Measurements from ENCODE around the gene SRSF7.
"Not testable (repeated sequence)": the region's sequence is repeated elsewhere in the genome, so short reads cannot be mapped to it uniquely, and the experiment has no call there.

The SRSF7 gene

DNA sequence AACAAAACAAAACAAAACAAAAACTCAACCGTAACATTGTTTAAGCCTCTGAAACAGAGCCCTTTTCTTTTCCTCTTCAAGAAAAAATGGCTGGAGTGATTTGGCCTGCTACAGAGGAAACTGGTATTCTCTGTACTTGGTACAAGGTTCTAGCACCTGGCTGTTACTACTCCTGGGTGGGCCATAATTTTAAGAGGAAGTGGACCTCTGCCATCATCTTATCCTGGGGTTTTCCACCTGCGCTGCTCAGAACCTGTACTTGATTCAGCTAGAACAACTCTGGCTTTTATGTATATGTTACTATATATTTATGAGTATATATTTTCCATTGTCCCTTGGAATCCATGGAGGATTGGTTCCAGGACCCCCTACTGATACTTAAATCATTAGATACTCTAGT is 22.5 kb downstream of the SRSF7 start:
- no peak for DNase-seq

DNA sequence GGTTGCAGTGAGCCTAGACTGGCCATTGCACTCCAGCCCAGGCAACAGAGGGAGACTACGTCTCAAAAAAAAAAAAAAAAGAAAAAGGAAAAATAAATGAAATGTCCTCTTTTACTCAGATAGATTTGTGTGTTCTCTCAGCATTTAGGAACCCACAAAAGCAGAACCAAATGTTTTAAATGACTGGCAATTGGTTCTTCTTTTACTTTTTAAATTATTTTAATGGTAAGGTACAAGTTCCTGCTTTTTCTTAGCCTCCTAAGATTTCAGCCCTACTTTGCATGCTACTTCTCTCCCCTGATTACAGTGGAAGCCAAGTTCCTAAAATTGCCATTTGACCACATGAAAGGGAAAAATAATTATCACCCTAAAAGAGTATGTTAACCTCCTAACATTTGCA is 23.5 kb downstream of the SRSF7 start:
- DNase-seq, result no peak

DNA sequence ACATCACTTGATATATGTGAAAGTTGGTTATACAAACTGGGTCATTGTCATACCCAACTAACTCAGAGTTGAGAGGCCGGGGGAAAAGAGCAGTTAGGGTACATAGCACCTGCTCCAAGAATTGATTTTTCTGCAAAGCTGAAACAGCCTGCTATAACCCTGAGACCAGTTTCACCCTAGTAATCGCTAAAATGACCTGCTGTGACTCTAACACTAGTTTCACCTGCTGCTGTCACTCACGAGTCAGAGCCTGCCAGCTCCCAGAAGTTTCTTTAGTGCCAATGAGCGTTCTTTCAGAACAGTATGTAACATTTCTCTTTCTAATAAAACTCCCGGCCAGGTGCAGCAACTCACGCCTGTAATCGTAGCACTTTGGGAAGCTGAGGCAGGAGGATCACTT is 28.0 kb downstream of the SRSF7 start:
- DNase-seq, result no peak

DNA sequence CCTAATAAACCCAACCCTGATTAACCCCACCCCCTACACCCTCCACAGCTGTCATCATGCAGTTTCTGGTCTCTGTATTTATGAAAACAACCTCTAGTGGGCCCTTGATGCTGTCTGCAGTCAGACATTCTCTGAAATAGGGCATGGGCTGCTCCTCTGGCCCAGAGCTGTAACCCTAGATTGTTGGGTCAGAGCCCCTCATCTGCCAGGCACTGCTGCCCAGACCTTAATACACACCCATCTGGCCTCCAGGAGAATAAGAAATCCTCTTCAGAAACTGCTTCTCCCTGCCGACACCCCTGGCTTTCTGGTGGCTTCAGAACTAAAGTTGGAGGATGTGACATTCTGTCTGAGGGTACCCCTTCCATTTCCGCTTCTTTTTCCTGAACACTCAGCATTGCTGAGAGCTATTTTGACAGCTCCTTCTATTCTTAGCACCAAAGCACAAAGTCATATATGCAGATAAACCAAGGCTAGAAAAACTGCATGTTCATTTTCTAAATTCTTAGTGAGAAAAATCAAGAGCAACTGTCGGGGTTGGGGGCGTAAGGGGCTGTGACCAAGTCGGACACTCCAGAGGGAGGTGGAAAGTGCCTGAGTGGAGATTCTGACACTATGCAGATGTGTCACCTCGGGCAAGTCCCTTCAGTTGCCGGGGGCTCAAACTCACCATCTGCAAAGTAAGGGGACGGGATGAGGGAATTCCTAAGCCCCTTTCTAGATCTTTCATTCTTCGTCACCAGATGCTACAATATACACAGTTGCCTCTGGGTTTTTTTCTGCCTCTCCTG is 28.7 kb downstream of the SRSF7 start:
- DNase-seq, result no peak

GRCh38 chr2:38720613-38721241 is 30.4 kb downstream of the SRSF7 start:
- peak; percentile 87 for DNase-seq

DNA sequence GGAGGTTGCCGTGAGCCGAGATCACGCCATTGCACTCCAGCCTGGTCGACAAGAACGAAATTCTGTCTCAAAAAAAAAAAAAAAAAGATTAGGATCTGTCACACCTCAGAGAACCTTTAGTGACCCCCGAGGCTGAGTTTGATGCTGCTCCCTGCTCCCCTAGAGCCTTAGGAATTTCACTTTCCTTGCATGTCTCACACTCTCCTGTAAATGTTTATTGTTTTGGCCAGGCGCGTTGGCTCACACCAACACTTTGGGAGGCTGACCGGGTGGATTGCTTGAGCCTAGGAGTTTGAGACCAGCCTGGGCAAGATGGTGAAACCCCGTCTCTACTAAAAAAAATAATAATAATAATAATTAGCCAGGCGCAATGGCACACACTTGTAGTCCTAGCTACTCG is 31.5 kb downstream of the SRSF7 start:
- no peak for DNase-seq

- no peak for DNase-seq
Measured at GRCh38 chr2:38718601-38719000, 32.6 kb downstream of the SRSF7 start.

DNA sequence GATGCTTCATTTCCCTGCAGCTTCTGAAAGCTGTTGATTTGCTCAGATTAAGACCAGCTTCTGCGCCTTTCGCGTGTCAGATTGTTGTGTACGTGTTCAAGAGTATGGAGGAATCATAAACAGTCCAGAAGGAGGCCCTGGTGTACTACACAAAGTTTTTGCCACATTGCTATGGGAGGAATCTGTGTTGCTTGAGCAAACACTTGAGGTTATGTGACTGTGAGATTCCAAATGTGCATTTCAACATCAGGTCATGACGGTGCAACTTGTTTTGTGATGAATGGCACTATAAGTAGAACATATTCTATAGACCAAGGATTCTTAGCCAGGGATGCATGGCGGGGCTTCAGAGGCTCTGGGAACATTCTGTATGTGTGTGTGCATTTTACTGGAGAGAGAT is 35.0 kb downstream of the SRSF7 start:
- DNase-seq, result no peak

DNA sequence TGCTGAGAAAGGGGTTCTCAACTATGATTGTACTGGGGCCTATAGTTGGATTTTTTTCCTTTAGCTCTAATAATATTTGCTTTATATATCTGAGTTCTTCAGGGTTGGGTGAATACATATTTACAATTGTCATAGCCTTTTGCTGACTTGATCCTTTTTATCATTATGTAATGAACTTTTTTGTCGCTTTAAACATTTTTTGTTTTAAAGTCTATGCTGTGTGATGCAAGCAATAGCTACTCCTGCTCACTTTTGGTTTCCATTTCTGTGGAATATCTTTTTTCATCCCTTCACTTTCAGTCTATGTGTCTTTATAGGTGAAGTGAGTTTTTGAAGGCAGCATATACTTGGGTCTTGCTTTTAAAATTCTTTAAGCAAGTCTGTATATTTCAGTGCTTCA is 36.2 kb downstream of the SRSF7 start:
- not testable (repeated sequence) for DNase-seq

- no peak for DNase-seq
Measured at GRCh38 chr2:38713338-38713737, 37.8 kb downstream of the SRSF7 start.

GRCh38 chr2:38712871-38713270 is 38.3 kb downstream of the SRSF7 start:
- no peak for DNase-seq

GRCh38 chr2:38712413-38712812 is 38.7 kb downstream of the SRSF7 start:
- no peak for DNase-seq

DNA sequence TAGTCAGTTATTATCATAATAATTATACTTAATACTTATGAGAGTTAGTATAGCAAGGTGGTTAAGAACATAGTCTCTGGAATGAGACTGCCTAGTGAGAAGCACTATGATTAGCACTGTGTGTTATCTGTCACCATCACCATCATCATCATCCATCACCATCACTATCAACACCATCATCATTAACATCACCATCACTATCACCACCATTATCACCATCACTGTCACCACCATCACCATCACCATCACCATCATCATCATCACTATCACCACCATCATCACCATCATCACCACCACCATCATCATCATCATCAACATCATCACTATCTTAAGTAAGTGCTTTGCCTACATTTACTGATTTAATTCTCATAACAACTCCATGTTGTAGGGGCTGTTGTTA is 39.6 kb downstream of the SRSF7 start:
- DNase-seq, result no peak

- DNase-seq, result no peak
Measured at GRCh38 chr2:38709567-38710194, 41.5 kb downstream of the SRSF7 start.

DNA sequence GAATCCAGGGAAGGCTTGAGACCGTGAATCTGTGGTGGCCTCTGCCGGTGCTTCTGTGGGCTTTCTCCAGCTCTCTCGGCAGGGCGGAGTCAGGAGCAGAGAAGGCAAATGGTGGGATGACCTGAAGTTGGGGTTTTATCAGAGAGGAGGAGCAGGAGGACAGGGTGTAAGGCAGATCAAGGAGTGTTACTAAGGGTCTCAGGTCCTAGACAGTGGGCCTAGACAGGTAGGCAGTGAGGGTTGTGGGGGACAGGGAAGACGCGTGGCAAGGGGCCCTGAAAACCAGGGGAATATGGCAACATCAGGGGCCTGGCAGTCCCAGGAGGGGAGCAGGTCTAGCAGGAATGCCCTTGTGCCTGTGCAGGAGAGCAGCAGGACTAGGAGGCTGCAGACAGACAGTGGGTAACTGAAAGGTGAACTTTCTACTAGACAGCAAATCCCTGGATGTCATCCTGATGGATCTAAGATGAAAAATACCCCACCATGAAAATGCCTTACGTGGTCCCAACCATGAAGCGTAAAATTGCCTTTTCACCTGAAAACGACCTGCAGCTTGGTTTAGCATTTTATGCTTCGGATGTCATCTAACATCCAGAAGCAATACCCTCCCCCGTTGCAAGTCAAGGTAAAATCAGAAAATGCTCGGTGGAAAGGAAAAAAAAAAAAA is 42.1 kb downstream of the SRSF7 start:
- no peak for DNase-seq

DNA sequence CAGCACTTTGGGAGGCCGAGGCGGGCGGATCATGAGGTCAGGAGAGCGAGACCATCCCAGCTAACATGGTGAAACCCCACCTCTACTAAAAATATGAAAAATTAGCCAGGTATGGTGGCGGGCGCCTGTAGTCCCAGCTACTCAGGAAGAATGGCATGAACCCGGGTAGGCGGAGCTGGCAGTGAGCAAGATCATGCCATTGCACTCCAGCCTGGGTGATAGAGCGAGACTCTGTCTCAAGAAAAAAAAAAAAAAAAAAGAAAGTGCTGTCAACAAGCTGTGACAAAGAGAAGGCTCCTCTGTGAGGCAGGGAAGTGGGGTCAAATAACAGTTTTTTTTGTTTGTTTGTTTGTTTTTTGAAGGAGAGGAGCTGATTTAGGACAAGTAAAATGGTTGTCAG is 42.7 kb downstream of the SRSF7 start:
- DNase-seq, result not testable (repeated sequence)

GRCh38 chr2:38706846-38707345 is 44.3 kb downstream of the SRSF7 start:
- no peak for DNase-seq

DNA sequence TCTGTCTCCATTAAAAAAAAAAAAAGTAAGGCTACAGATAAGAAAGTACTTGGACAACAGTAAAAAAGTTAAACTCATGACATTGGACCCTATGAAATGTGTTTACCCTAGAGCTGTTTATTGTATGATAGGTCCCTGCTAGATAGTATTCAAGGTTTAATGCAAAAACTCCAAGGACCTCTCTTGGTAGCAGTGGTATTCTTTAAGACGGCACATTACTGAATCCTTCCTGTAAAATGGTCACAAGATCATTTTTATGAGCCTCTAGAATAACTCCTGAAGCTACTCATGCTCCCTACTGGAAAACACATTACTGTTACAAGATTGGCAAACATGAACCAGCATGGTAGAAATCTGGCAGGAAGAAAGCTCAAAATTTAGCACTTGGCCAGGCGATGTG is 46.5 kb downstream of the SRSF7 start:
- no peak for DNase-seq

- DNase-seq, result not testable (repeated sequence)
Measured at GRCh38 chr2:38703336-38703735, 47.8 kb downstream of the SRSF7 start.

- no peak for DNase-seq
Measured at GRCh38 chr2:38702413-38702812, 48.7 kb downstream of the SRSF7 start.

DNA sequence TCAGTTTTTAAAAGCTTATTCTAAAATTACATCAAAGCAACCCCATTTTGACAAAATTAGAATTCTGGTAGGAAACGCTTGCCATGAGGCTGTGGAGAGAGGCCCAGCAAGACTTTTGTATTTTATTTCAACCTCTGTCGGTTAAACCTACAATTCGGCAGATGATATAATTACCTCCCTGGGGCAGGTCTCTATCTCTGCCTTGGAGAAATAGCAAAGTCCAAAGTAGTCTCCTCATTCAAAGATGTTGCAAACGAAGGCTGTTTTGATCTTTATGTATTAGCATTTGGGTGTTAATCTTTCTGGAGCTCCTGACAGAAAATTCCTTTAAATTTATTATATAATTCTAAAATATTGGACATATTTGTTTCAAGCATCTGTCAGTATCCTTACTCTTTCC is 49.6 kb downstream of the SRSF7 start:
- DNase-seq, result no peak

DNA sequence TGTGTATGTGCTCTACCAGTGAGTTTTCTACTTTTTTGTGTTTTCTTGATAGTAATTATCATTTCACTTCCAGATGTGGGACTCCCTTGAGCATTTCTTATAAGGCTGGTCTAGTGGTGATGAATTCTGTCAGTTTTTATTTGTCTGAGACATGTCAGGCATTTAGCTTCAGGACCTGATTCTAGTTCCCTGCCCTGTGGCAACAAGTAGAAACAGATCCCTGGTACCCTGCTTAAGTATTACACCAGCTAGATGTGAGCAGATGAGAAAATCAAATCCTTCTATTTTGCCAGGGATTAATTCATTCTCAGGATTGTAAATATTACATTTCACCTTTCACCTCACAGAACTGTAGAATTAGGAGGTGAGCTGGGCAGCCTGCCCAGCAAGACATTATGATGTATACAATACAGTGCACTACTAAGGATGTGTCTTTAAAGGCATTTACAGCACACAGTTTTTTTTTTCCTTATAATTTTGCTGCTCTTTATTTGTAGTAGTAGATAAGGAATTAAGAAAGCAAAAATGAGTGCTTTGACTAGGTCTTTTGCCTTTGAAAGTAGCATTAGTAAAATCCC is 50.2 kb downstream of the SRSF7 start:
- DNase-seq, result no peak

GRCh38 chr2:38700113-38700785 is 50.9 kb downstream of the SRSF7 start:
- DNase-seq, result no peak

Data from RPMI8226 (cell line).